BJ (cell line): ENCODE measurements around the gene ANKS3. TPM values are rescaled to one million over a fixed set of nuclear protein-coding genes. Genes with fewer than 3 reads are reported as not detected.

Experiments
- CTCF ChIA-PET: fragments of 350-600 bp; formaldehyde crosslinking; extraction: SDS; loops from one replicate; lab custom pipeline; 2021; ENCODE audit warnings: antibody characterized with exemption, inconsistent platforms; lab: Yijun Ruan, JAX
- POLR2A ChIA-PET: fragments of 300-600 bp; sonication (Branson Sonifier 250); formaldehyde crosslinking; extraction: SDS; loops from one replicate; lab custom pipeline; 2021; ENCODE audit warnings: antibody characterized with exemption; lab: Charles Lee
- DNase-seq: peaks from one replicate; pipeline ENCODE4 v3.0.0-alpha.2; 2011; ENCODE audit warnings: low read depth
- H3K27me3 ChIP-seq: 2 replicates; pipeline ENCODE4 v1.6.0; 2011; ENCODE audit warnings: low read length; ENCODE audit not compliant: control insufficient read depth, insufficient read depth
- H3K36me3 ChIP-seq: 2 replicates; pipeline ENCODE4 v1.5.1; 2011; ENCODE audit warnings: low read length; ENCODE audit not compliant: control insufficient read depth, insufficient read depth
- H3K4me3 ChIP-seq: 2 replicates; pipeline ENCODE4 v1.5.1; 2011; ENCODE audit warnings: low read depth, mild to moderate bottlenecking, control low read depth, low read length
- polyA plus RNA-seq: library from polyadenylated mRNA; depleted of rRNA; stranded (reverse); fragments of >200 nt; gene quantifications from 2 replicates; pipeline ENCODE4 v1.2.3, GENCODE V29; 2011
- TF ChIP-seq, protein P1 (sequence below): IDR thresholded peaks from 2 replicates; pipeline ENCODE4 v1.5.1; 2011; ENCODE audit warnings: low read depth, mild to moderate bottlenecking, control low read depth, inconsistent platforms, low read length, moderate library complexity; ENCODE audit not compliant: insufficient read depth

ANKS3 gene
- polyA plus RNA-seq, 1 experiment: 23.7 TPM

DNA sequence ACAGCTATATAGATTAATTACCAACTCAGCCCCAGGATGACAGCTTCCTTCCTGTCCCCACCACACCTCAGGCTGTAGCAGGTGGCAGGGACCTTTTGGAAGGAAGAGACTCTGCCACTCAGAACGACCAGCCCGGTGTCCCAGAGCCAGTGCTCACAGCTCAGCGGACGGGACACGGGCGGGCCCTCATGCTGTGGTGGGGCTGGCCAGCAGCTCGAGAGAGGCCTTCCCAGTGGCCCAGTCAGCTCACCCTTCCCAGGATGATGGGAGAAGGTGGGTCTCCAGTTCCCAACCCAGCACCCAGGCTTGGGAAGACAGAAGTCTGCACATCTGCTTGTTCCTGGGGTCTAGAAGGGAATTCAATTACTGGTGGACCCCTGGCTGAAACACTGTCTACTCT is 30.2 kb downstream of the ANKS3 start:
- H3K36me3 ChIP-seq: peaks cover 28% of the 10 kb centered on the region
- ChIA-PET POLR2A (no interaction called here), CTCF (interaction anchor here (0.6 kb wide), 1 partner anchor 198 kb away, joined by 3 read pairs; no protein-coding TSS in a partner anchor)
- DNase-seq: no peak
- H3K27me3 ChIP-seq: no peaks in the 10 kb centered on the region
- H3K4me3 ChIP-seq: no peak overlapping the region
- TF ChIP-seq, protein P1, sequence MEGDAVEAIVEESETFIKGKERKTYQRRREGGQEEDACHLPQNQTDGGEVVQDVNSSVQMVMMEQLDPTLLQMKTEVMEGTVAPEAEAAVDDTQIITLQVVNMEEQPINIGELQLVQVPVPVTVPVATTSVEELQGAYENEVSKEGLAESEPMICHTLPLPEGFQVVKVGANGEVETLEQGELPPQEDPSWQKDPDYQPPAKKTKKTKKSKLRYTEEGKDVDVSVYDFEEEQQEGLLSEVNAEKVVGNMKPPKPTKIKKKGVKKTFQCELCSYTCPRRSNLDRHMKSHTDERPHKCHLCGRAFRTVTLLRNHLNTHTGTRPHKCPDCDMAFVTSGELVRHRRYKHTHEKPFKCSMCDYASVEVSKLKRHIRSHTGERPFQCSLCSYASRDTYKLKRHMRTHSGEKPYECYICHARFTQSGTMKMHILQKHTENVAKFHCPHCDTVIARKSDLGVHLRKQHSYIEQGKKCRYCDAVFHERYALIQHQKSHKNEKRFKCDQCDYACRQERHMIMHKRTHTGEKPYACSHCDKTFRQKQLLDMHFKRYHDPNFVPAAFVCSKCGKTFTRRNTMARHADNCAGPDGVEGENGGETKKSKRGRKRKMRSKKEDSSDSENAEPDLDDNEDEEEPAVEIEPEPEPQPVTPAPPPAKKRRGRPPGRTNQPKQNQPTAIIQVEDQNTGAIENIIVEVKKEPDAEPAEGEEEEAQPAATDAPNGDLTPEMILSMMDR: no peak

DNA sequence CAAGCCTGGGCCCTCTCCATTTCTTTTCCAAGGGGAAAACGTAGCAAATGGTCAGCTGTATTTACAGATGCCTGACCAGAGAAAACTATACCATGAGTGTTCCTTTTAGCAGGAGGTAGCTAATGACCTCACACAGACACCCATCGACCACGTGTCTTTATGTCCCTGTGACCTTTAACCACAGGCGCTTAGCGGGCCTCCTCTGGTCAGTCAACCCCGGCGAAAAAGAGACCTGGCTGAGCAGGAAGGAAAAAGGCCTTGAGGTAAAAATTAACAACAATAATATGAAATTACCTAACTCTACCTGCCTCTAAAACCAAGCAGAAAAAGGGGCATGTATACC is 31.6 kb downstream of the ANKS3 start:
- POLR2A ChIA-PET: no interaction called here
- H3K36me3 ChIP-seq: peaks cover 40% of the 10 kb centered on the region
- DNase-seq: no peak
- CTCF ChIA-PET: no interaction called here
- TF ChIP-seq, protein P1: no peak
- no peak overlapping the region for H3K4me3 ChIP-seq
- no peaks in the 10 kb centered on the region for H3K27me3 ChIP-seq

DNA sequence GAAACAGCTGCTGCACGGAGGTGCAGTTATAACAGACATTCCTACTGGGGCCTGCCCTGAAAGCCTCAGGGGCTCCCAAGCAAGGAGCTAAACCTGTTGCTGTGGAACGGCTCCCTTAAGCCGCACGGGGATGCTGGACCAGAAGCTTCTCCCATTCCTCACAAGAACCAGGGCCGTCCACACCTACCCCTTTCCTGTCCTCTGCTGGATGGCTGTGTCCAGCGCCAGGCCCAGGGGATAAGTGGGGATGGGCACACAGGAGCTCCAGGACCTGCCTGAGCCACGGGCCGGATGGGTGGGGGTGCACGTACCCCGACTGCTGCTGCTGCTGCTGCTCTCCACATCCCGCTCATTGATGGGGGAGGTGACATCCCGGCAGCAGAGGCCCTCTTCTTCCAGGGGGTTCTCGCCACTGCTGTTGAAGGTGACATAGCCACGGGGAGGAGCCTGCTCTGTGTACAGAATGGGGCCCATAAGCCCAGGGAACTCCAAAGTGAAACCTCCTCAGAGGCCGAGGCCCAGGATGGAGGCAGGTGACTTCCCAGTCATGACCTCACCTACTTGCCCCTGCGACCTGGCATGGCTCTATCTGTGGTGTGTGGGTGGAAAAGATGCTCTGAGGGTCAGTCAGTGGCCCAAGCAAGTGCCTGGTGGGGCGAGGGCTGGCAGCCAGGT is 32.1 kb downstream of the ANKS3 start:
- TF ChIP-seq, protein P1: no peak
- no peak overlapping the region for H3K4me3 ChIP-seq
- ChIA-PET CTCF (no interaction called here), POLR2A (no interaction called here)
- DNase-seq: no peak
- H3K36me3 ChIP-seq: peaks cover 45% of the 10 kb centered on the region
- H3K27me3 ChIP-seq: no peaks in the 10 kb centered on the region

DNA sequence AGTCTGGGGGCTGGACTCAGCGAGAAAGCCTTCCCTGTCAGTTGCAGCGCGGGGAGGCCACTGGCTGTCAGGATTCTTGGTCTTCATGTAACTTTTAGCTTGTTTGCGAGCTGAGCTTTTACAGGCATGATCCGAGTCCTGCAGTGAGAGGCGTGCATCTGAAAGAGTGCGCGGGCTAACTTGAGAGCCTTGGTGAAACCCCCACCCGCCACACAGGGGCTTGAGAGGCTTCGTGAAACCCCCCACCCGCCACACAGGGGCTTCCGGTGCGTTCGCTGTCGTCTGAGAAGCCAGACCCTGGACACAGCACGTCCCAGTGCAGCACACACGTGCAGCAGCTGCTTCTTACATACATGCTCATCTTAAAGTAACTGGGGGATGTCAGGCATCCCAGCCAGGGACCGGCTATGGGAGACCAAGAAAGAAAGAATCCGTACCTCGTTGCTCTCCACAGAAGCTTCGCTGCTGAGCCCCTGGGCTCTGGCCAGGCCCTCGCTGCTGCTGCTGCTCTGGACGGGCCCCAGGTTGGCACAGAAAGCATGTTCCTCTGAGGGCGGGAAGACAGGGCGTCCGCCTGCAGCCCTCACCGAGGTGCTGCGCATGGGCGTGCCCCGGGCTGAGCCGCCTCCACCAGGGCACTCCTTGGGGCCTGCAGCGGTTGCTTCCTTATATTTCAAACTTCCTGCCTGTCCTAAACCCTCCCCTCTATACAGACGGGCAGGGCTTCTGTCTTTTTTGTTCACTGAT is 32.9 kb downstream of the ANKS3 start:
- H3K36me3 ChIP-seq: peaks cover 48% of the 10 kb centered on the region
- TF ChIP-seq, protein P1: no peak
- CTCF ChIA-PET: no interaction called here

DNA sequence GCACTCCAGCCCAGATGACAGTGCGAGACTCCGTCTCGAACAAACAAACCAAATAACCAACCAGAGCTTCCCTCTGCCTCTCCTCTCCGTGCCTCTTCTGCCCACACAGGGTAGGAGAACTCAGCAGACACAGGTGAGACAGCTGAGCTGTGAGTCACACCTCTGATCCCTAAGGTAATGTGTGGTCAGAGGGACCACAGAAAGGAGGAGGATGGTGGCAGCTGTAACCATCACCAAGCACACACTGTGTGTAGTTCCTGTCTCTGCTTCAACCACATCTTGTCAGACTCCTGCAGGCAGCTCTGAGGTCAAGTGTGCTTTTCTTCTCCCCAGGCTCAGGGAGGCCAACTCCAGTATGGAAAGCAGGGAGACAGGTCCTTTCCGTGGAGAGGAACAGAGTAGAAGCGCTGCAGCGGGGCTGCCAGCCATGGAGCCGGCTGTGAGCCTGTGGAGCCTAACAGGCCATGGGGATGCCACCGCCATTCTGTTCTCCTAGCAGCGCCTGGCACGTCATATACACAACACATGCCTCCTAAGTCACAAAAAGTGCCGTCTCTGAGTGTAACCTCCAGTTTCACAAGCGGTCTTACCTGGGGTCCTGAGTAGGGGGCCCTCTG is 33.6 kb downstream of the ANKS3 start:
- H3K4me3 ChIP-seq: no peak overlapping the region
- TF ChIP-seq, protein P1: no peak
- peaks cover 53% of the 10 kb centered on the region for H3K36me3 ChIP-seq
- no peaks in the 10 kb centered on the region for H3K27me3 ChIP-seq
- POLR2A ChIA-PET: interaction anchor here (0.6 kb wide), 1 partner anchor 230 kb away, joined by 3 read pairs; no protein-coding TSS in a partner anchor
- DNase-seq: no peak
- CTCF ChIA-PET: no interaction called here

More for the DNA sequence above, 32.9 kb downstream of the ANKS3 start:
- Histone ChIP-seq H3K4me3 (no peak overlapping the region), H3K27me3 (no peaks in the 10 kb centered on the region)
- POLR2A ChIA-PET: no interaction called here
- DNase-seq: no peak
